ENCODE measurements around the gene SLC66A2. TPM values are rescaled to one million over a fixed set of nuclear protein-coding genes. Genes with fewer than 3 reads are reported as not detected.

The SLC66A2 gene
- total and polyA plus RNA-seq, 8 donors: 18.1 to 148 (median 24.4) TPM

- intact Hi-C loops (cut with DNase I; ENCODE audit: low total_unique reads): no loop called here
- 94 to 98% (median 97%) methylated on average over 20 to 28 of the region's 28 CpGs for WGBS, 5 donors
- Histone ChIP-seq H3K9me3 (no peaks in the 10 kb centered on the region), H3K4me1 (no peaks in the 10 kb centered on the region), H3K27me3 (no peaks in the 10 kb centered on the region), H3K36me3 (peaks cover 18 to 71% (median 68%) of the 10 kb centered on the region in 4 donors), H3K4me3 (no peak overlapping the region), H3K27ac (no peak overlapping the region)
- DNase-seq: peak in 1 of 2 donors; percentile 15
- TF ChIP-seq, protein P1, sequence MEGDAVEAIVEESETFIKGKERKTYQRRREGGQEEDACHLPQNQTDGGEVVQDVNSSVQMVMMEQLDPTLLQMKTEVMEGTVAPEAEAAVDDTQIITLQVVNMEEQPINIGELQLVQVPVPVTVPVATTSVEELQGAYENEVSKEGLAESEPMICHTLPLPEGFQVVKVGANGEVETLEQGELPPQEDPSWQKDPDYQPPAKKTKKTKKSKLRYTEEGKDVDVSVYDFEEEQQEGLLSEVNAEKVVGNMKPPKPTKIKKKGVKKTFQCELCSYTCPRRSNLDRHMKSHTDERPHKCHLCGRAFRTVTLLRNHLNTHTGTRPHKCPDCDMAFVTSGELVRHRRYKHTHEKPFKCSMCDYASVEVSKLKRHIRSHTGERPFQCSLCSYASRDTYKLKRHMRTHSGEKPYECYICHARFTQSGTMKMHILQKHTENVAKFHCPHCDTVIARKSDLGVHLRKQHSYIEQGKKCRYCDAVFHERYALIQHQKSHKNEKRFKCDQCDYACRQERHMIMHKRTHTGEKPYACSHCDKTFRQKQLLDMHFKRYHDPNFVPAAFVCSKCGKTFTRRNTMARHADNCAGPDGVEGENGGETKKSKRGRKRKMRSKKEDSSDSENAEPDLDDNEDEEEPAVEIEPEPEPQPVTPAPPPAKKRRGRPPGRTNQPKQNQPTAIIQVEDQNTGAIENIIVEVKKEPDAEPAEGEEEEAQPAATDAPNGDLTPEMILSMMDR (IDR thresholded peaks at IDR 0.05): no peak
- no peak for TF ChIP-seq POLR2A (IDR thresholded peaks at IDR 0.05)
- no peak for TF ChIP-seq POLR2AphosphoS5 (IDR thresholded peaks at IDR 0.05)
These were observed 34.1 kb downstream of the SLC66A2 start for GRCh38 chr18:79917169-79917852.

DNA sequence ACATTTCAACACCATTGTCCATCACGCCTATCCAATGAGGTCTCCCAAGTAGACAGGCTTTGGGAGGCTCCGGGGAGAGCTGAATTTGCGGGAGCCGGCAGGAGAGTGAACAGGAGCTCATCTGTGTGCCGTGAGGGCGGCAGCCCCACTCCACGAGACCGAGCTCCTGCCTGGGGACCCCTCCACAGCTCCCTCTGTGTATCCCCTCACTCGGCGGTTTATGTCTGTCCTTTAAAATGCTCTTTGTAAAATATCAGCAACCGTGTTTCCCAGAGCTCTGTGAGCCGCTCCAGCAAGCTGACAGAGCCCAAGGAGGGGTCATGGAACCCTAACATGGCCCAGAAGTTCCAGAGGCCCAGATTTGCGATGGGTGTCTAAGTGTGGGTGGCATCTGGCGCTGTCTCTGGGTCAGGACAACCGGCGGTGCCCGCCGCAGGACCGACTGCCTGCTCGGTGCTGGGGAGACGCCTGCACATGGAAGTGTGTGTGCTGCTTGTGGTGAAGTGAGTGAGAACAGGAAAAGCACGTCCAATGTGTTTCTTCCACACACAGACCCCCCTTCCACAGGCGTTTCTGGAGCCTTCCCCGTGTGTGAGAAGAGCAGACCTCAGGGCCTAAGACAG, 34.8 kb downstream of the SLC66A2 start:
- H3K27ac ChIP-seq: no peak overlapping the region
- no peaks in the 10 kb centered on the region for H3K27me3 ChIP-seq
- no peak overlapping the region for H3K4me3 ChIP-seq
- H3K36me3 ChIP-seq: peaks cover 18 to 70% (median 69%) of the 10 kb centered on the region in 4 donors
- intact Hi-C loops (cut with DNase I; ENCODE audit: low total_unique reads): no loop called here
- TF ChIP-seq, protein P1 (IDR thresholded peaks at IDR 0.05): no peak
- TF ChIP-seq EP300 (IDR thresholded peaks at IDR 0.05) (no peak), POLR2A (IDR thresholded peaks at IDR 0.05) (no peak), POLR2AphosphoS5 (IDR thresholded peaks at IDR 0.05) (no peak)
- no peaks in the 10 kb centered on the region for H3K9me3 ChIP-seq
- DNase-seq: peak in 1 of 2 donors; percentile 7
- WGBS, 5 donors: 96 to 97% (median 97%) methylated on average over 13 to 24 of the region's 24 CpGs
- no peaks in the 10 kb centered on the region for H3K4me1 ChIP-seq

DNA sequence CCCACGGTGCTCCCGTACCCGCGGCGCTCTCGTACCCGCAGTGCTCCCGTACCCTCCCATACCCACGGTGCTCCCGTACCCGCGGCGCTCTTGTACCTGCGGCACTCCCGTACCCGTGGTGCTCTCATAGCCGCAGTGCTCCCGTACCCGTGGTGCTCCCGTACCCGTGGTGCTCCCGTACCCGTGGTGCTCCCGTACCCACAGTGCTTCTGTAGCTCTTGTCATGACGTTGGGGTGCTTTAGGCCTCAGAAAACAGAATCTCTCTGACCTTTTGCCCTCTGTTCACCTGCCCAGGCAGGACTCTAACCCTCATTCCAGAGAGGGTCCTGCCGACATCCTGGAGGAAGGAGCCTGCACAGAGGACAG, 35.3 kb downstream of the SLC66A2 start:
- Histone ChIP-seq H3K36me3 (peaks cover 18 to 73% (median 70%) of the 10 kb centered on the region in 4 donors), H3K27ac (no peak overlapping the region), H3K9me3 (no peaks in the 10 kb centered on the region), H3K4me1 (no peaks in the 10 kb centered on the region), H3K27me3 (no peaks in the 10 kb centered on the region), H3K4me3 (no peak overlapping the region)
- no peak for DNase-seq
- no peak for TF ChIP-seq POLR2AphosphoS5 (IDR thresholded peaks at IDR 0.05)
- no peak for TF ChIP-seq EP300 (IDR thresholded peaks at IDR 0.05)
- TF ChIP-seq POLR2A (IDR thresholded peaks at IDR 0.05): no peak
- TF ChIP-seq, protein P1 (IDR thresholded peaks at IDR 0.05): no peak
- 68 to 89% (median 87%) methylated on average over 18 to 26 of the region's 26 CpGs for whole genome bisulfite sequencing, 5 donors
- intact Hi-C loops (cut with DNase I; ENCODE audit: low total_unique reads): no loop called here

DNA sequence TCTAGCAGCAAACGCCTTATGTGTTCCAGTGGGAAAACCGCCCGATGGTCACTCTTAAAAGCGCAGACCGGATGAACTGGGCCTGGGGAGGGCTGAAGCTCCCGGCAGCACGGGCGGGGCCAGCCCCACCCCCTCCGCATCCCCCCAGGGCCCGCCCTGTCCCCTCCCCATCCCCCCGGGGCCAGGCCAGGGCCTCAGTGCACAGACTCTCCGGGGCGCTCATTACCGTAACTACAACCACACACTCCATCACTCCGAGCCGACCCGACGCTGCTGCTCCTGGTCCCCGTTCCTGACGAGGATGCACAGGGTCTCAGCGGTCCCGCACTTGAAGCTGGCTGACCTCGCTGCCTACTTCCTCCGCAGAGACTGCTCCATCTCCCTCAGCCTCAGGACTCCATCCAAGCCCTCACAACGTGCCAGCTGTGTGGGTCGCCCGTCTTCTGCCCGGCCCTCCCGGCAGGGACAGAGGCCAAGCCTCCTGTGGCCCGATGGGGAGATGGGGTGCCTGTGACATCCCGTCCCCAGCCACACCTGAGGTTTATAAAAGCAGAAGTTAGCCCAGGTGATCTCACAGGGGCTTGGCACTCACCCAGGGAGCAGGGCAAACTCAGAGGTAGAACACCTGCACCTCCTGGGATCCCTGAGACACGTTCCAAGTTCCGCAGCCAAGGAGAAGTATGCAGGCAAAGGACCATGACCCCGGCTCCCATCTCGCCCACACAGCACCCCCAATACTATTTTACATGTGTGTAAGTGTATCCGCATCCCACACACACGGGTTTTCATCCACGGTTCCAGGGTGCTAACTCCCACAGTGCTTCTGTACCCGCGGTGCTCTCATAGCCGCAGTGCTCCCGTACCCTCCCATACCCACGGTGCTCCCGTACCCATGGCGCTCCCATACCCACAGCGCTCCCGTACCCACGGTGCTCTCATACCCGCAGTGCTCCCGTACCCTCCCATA, 36.0 kb downstream of the SLC66A2 start:
- Histone ChIP-seq H3K27ac (no peak overlapping the region), H3K9me3 (no peaks in the 10 kb centered on the region), H3K27me3 (no peaks in the 10 kb centered on the region), H3K36me3 (peaks cover 18 to 76% (median 70%) of the 10 kb centered on the region in 4 donors), H3K4me1 (no peaks in the 10 kb centered on the region), H3K4me3 (no peak overlapping the region)
- no peak for TF ChIP-seq POLR2A (IDR thresholded peaks at IDR 0.05)
- no peak for TF ChIP-seq POLR2AphosphoS5 (IDR thresholded peaks at IDR 0.05)
- no peak for TF ChIP-seq EP300 (IDR thresholded peaks at IDR 0.05)
- TF ChIP-seq, protein P1 (IDR thresholded peaks at IDR 0.05): no peak
- WGBS, 5 donors: 93 to 96% (median 94%) methylated on average over 45 to 50 of the region's 50 CpGs
- intact Hi-C loops (cut with DNase I; ENCODE audit: low total_unique reads): no loop called here
- DNase-seq: peak in 1 of 2 donors; percentile 18

Measured in stomach (tissue), 9 donors.